ENCODE data around the gene ENPP3. TPM values are rescaled to one million over a fixed set of nuclear protein-coding genes. Genes with fewer than 3 reads are reported as not detected.
A peak's percentile ranks its signal among the peaks of the same experiment; 100 is the strongest.

The ENPP3 gene
- total and polyA plus RNA-seq, 2 experiments from 2014 or later: not detected

GRCh38 chr6:131747821-131748353 is 110.8 kb downstream of the ENPP3 start:
- Histone ChIP-seq H3K9me2 (ENCODE audit: insufficient read depth) (no peaks in the 10 kb centered on the region), H3K36me3 (ENCODE audit: insufficient read depth) (no peaks in the 10 kb centered on the region), H3K27me3 (ENCODE audit: insufficient read depth) (no peaks in the 10 kb centered on the region), H3K4me1 (ENCODE audit: insufficient read depth) (peaks cover 10% of the 10 kb centered on the region; the same call in 1 of the 2 replicates), H2AFZ (peak overlapping the region; percentile 94; the same call in 1 of the 2 replicates), H3K27ac (ENCODE audit: low read depth) (no peak overlapping the region), H3K4me2 (no peak overlapping the region), H4K20me1 (replicated peaks; ENCODE audit: insufficient read depth) (no peaks in the 10 kb centered on the region), H3K79me2 (replicated peaks; ENCODE audit: insufficient read depth) (no peaks in the 10 kb centered on the region), H3F3A (replicated peaks; ENCODE audit: low read depth) (no peaks in the 10 kb centered on the region), H3K4me3 (no peak overlapping the region)
- H3K9me3 Mint-ChIP-seq: no peaks in the 10 kb centered on the region; the same call in 2 of the 3 replicates
- ATAC-seq: no peak
- TF ChIP-seq JUNB (IDR thresholded peaks at IDR 0.05; ENCODE audit: unreplicated experiment): no peak
- TF ChIP-seq POLR2AphosphoS5 (IDR thresholded peaks at IDR 0.05; ENCODE audit: low read depth): no peak
- no peak for TF ChIP-seq STAT1 (IDR thresholded peaks at IDR 0.05; ENCODE audit: unreplicated experiment)
- no peak for TF ChIP-seq NANOG (IDR thresholded peaks at IDR 0.05; ENCODE audit: borderline replicate concordance)
- no peak for TF ChIP-seq EZH2 (IDR thresholded peaks at IDR 0.05; ENCODE audit: low read depth, unreplicated experiment)
- no peak for TF ChIP-seq ZNF331 (CRISPR knock-in tag; IDR thresholded peaks at IDR 0.05; ENCODE audit: low read depth)
- TF ChIP-seq EZH2phosphoT487 (IDR thresholded peaks at IDR 0.05; ENCODE audit: unreplicated experiment): no peak
- TF ChIP-seq REST (IDR thresholded peaks at IDR 0.05; ENCODE audit: unreplicated experiment): no peak
- TF ChIP-seq ZNF114 (CRISPR knock-in tag; IDR thresholded peaks at IDR 0.05): no peak
- no peak for TF ChIP-seq CREB1 (CRISPR knock-in tag; IDR thresholded peaks at IDR 0.05; ENCODE audit: low read depth)
- no peak for TF ChIP-seq CTCF (conservative IDR thresholded peaks at IDR 0.05; ENCODE audit: low read depth in 2 of 2)
- no peak for TF ChIP-seq ETS1 (IDR thresholded peaks at IDR 0.05)
- TF ChIP-seq ZNF462 (CRISPR knock-in tag; IDR thresholded peaks at IDR 0.05): no peak
- peak overlapping the region; percentile 85 for H3K27ac Mint-ChIP-seq
- DNase-seq (ENCODE audit: low spot score): no peak
- H3K27me3 Mint-ChIP-seq (ENCODE audit: insufficient read depth, low read depth, poor library complexity): peaks cover 6% of the 10 kb centered on the region
- H3K4me3 Mint-ChIP-seq: no peak overlapping the region
- peaks cover 13% of the 10 kb centered on the region for H3K4me1 Mint-ChIP-seq
- no peaks in the 10 kb centered on the region for H3K36me3 Mint-ChIP-seq (ENCODE audit: low read depth)
